GM19023 (cell line): ENCODE data around the gene SLC38A10.
"Not testable (repeated sequence)": the region's sequence is repeated elsewhere in the genome, so short reads cannot be mapped to it uniquely, and the experiment has no call there.

Experiments
- ATAC-seq: cut with Tn5 transposase; IDR thresholded peaks from one replicate; pipeline ENCODE4 v1.9.1; 2021; ENCODE audit warnings: mild to moderate bottlenecking, moderate library complexity; ENCODE audit not compliant: unreplicated experiment

The SLC38A10 gene

GRCh38 chr17:81232616-81233241 is 62.4 kb downstream of the SLC38A10 start:
- ATAC-seq, result no peak

GRCh38 chr17:81231766-81232581 is 63.1 kb downstream of the SLC38A10 start:
- no peak for ATAC-seq

DNA sequence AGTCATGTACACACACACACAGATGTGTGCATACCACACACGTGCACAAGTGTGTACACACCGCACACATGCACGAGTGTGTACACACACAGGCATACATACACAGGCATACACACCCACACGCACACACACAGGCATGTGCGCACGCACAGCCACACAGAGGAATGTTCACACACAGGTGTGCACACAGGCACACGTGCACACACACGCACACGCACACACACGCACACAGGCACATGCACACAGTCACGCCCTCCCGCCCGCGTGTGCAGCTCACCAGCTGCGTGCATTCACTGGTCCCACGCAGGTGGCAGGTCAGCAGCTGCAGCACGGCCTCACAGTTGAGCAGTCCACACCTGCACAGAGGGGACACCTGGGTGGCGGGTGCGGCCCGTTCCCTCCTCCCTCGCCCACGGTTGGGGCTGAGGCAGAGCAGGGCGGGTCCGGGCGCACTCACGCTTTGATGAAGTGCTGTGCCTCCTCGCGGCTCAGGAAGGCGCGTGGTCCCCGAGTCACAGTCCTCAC is 63.9 kb downstream of the SLC38A10 start:
- no peak for ATAC-seq

DNA sequence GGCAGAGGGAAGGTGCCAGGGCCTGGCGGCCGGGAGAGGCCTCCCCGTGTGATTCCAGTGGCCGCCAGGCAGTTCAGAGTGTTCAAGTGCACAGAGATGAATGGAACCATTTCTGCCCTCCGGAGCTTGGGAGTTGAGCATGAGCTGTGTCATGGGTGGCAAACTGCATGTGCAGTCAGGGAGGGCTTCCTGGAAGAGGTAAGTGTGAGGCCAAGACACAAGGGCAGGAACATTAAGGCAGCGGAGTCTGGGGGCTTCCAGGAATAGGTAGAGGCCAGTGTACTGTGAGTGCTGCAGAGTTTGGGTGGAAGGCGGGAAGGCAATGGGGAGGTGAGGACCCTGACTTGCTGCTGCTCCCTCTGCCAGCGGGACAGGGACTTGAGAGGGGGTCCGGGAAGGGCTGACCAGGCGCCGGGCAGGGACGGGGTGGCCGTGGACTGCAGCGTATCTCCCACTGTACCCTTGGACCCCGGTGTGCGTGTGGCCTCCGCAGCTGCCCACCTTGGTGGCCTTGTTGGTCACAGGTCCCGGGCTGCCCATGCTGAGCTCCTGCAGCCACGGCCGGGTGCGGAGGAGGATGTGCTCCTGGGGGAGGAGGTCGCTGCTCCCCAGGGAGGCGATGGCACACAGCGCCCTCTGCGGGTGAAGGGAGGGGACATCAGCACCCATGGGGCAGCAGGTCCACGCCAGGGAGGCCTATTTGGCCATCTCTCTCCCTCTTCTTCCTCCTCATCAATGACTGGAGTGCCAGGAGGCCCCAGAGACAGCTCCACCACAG is 64.9 kb downstream of the SLC38A10 start:
- ATAC-seq, result no peak

DNA sequence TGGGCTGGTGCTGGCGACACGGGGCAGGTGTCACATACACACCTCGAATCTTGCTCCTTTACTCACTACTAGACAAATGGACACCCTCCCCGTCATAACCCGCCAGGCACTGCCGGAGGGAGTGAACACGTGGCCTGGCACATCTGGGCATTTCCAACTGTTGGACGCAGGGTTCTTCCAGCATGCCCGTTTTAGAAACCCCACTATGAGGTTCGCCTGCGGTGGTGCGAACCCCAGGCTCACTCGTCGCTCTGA is 65.5 kb downstream of the SLC38A10 start:
- ATAC-seq, result no peak

- ATAC-seq, result no peak
Measured at GRCh38 chr17:81228834-81229665, 66.1 kb downstream of the SLC38A10 start.

GRCh38 chr17:81228420-81228819 is 66.7 kb downstream of the SLC38A10 start:
- no peak for ATAC-seq

DNA sequence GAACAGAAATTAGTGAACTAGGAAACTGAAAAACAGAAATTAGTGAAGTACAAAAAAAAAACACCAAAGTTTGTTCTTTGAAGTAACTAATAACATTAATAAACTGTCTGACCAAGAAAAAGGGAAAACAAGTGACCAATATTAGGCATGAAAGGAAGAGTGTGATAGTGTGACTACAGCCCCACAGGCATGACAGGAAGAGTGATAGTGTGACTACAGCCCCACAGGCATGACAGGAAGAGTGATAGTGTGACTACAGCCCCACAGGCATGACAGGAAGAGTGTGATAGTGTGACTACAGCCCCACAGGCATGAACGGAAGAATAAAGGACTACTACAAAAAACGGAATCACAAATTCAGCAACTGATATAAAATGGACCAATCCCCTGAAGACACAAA is 67.5 kb downstream of the SLC38A10 start:
- ATAC-seq, result not testable (repeated sequence)

- no peak for ATAC-seq
Measured at GRCh38 chr17:81223762-81224130, 71.4 kb downstream of the SLC38A10 start.

DNA sequence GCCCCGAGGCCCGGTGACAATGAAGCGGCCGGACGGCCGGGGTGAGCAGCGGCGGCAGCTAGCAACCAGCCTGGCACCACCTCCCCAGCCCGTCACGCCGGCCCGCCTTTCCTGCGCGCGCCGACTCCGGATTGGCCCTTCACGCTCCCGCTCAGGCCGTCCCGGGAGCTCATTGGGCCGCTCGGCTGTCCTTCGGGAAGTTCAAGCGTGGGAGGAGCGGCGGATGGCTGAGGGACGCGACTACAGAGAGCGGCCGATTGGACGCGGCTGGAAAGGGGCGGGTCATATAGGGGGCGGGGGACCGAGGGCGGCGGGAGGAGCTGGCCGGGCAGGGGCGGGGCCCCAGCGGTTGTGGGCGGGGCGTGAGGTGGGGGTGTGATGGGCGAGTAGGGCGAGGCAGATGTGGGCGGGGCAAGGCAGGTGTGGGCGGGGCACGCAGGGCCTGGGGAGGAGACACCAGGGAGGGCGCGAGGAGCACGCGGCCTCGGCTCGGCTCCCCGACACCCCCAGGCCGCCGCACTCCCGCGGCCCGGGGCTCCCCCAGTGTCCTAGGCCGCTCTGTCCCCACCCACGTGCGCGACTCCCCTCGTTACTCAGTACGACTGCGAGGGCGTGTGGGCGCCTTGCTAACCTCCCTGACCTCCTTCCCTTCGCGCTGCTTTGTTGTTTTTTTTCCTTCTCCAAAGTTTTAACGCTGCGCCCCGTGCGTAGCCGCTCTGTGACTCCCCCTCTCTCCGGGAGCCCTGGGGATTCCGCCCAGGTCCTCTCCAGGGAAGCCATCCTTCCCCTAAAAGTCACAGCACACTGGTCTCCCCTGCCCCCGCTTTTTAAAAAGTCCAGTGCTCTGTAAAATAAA is 72.0 kb downstream of the SLC38A10 start, which contains the start of gene CEP131:
CEP131 (minus strand) TSS at position 60 of the 856 bp plus-strand sequence. CDS start 2,909 bp downstream, outside the sequence.
- peak; percentile 90 for ATAC-seq

DNA sequence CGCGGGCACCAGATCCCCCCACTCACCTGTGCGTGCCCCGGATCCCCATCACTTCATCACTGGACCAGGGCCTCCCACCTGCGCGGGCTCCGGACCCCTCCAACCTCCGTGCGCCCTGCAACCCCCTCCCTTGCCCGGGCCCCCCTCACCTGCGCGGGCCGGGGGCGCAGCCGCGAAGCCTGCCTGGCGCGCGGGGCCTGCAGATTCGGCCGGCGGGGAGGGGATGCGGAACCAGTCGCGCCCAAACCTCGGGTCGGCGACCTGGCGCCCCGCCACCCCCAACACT is 72.5 kb downstream of the SLC38A10 start:
- ATAC-seq, result no peak

DNA sequence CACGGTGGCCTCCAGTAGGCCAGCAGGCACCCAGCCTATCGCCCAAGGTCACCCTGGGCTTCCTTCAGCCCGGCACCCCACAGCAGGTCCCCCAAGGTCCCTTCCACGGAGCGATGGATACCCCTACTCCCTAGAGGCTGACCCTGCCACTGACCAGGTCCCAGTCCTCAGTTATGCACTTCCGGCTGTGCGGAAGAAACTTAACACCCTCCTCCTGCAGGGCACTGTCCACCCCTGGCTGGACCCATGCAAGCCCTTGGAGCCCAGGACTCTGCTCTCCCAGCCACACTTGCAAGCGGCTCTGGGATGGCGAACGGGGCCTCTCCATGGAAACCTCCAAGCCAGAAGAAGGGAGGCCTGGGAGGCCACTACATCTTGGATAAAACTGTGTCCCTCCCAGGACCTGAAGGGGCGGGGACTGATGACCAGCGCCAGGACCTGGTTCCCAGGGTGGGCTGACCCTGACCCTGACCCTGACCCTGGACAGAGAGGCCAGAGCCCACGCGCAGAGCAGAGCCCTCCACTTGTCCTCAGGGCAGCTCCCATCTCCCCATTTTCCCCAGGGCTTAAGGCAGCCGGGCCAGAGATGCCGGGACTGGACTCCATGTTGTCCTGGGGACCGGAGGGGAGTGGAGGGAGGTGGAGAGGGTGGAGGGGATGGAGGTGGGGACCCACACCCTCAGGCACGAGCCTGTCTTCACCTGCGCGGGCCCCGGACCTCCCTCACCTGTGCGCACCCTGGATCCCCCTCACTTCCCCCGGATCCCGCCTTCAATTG is 73.1 kb downstream of the SLC38A10 start:
- ATAC-seq, result no peak

- ATAC-seq, result no peak
Measured at GRCh38 chr17:81221371-81221841, 73.7 kb downstream of the SLC38A10 start.

- ATAC-seq, result no peak
Measured at GRCh38 chr17:81219476-81220180, 75.5 kb downstream of the SLC38A10 start.

DNA sequence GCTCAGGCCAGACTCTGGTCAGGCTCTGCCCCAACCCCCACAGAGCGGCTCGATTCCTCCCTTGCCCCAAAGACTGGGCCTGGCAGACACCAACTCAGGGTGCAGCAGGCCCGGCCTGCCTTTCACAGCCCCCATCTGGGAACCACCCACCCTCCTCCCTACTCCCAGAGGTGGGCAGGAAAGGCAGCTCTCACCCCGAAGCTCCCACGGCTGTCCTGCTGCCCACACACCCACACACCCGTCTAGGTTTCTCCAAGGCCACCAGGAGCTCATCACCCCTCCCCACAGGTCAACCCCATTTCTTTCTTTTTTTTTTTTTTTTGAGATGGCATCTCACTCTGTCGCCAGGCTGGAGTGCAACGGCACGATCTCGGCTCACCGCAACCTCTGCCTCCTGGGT is 76.1 kb downstream of the SLC38A10 start:
- no peak for ATAC-seq

- no peak for ATAC-seq
Measured at GRCh38 chr17:81218459-81218858, 76.6 kb downstream of the SLC38A10 start.

- ATAC-seq, result no peak
Measured at GRCh38 chr17:81217491-81217890, 77.6 kb downstream of the SLC38A10 start.

- no peak for ATAC-seq
Measured at GRCh38 chr17:81213978-81214377, 81.1 kb downstream of the SLC38A10 start.

DNA sequence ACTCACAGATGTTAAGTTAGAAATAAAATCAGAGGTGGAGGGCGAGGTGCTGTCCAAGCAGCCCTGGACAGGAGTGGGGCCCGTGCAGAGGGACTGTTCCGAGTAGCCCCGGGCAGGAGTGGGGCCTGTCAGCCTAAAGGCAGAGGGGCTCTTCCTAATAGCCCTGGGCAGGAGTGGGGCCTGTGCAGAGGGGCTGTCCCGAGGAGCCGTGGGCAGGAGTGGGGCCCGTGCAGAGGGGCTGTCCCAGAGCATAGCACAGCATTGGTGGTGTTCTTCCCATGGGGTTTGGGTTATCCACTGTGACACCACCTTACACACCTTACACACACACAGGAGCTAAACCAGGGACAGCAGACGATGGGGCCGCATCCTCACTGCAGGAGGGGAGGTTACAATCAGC is 82.7 kb downstream of the SLC38A10 start:
- no peak for ATAC-seq
